GM18520 (cell line): Measurements from ENCODE around the gene GDF7.
"Not testable (repeated sequence)": the region's sequence is repeated elsewhere in the genome, so short reads cannot be mapped to it uniquely, and the experiment has no call there.

Experiments used
- ATAC-seq: cut with Tn5 transposase; IDR thresholded peaks from one replicate; pipeline ENCODE4 v1.9.1; 2021; ENCODE audit not compliant: unreplicated experiment

Gene GDF7

GRCh38 chr2:20693317-20693716, 26.4 kb downstream of the GDF7 start:
- ATAC-seq, result no peak

- no peak for ATAC-seq
Observed at GRCh38 chr2:20696366-20696765, 29.4 kb downstream of the GDF7 start.

- no peak for ATAC-seq
Observed at GRCh38 chr2:20697322-20697934, 30.5 kb downstream of the GDF7 start.

- ATAC-seq, result no peak
Observed at GRCh38 chr2:20698916-20699613, 32.1 kb downstream of the GDF7 start.

GRCh38 chr2:20702563-20702962, 35.6 kb downstream of the GDF7 start:
- ATAC-seq, result no peak

GRCh38 chr2:20704886-20705285, 37.9 kb downstream of the GDF7 start:
- ATAC-seq, result no peak

- no peak for ATAC-seq
Observed at GRCh38 chr2:20706217-20706616, 39.3 kb downstream of the GDF7 start.

GRCh38 chr2:20706786-20707185, 39.8 kb downstream of the GDF7 start:
- no peak for ATAC-seq

- no peak for ATAC-seq
Observed at GRCh38 chr2:20707601-20708000, 40.7 kb downstream of the GDF7 start.

- ATAC-seq, result not testable (repeated sequence)
Observed at GRCh38 chr2:20711641-20712040, 44.7 kb downstream of the GDF7 start.

GRCh38 chr2:20713585-20713984, 46.6 kb downstream of the GDF7 start:
- ATAC-seq, result not testable (repeated sequence)

GRCh38 chr2:20714412-20714811, 47.5 kb downstream of the GDF7 start:
- not testable (repeated sequence) for ATAC-seq

- not testable (repeated sequence) for ATAC-seq
Observed at GRCh38 chr2:20716164-20716563, 49.2 kb downstream of the GDF7 start.

- ATAC-seq, result no peak
Observed at GRCh38 chr2:20717641-20718040, 50.7 kb downstream of the GDF7 start.

- ATAC-seq, result no peak
Observed at GRCh38 chr2:20722592-20723240, 55.8 kb downstream of the GDF7 start.

- no peak for ATAC-seq
Observed at GRCh38 chr2:20723543-20723942, 56.6 kb downstream of the GDF7 start.

- ATAC-seq, result no peak
Observed at GRCh38 chr2:20724500-20725053, 57.6 kb downstream of the GDF7 start.

- ATAC-seq, result no peak
Observed at GRCh38 chr2:20725782-20726181, 58.8 kb downstream of the GDF7 start.

- no peak for ATAC-seq
Observed at GRCh38 chr2:20726913-20727312, 60.0 kb downstream of the GDF7 start.

- ATAC-seq, result no peak
Observed at GRCh38 chr2:20728114-20728758, 61.3 kb downstream of the GDF7 start.
